SK-N-SH (cell line): ENCODE data around the gene EPB41L4B. TPM values are rescaled to one million over a fixed set of nuclear protein-coding genes. Genes with fewer than 3 reads are reported as not detected.

Experiments used
- CTCF ChIA-PET: fragments of 300-600, 350-600 bp; formaldehyde crosslinking; extraction: SDS; loops from one replicate; lab custom pipeline; 2021; lab: Yijun Ruan, JAX
- POLR2A ChIA-PET: fragments of 350-600 bp; sonication (Branson Sonifier 250); formaldehyde crosslinking; extraction: SDS; loops from one replicate; lab custom pipeline; 2020; ENCODE audit warnings: antibody characterized with exemption, inconsistent platforms; lab: Yijun Ruan, JAX
- DNase-seq: peaks from one replicate; pipeline ENCODE4 v3.0.0; 2012
- H2AFZ ChIP-seq: fragments of 200-600 bp; sonication (generic); 2 replicates; pipeline ENCODE4 v1.8.1; 2016; ENCODE audit warnings: antibody characterized with exemption, mild to moderate bottlenecking, low read depth
- H3F3A ChIP-seq: fragments of 200-600 bp; sonication (generic); replicated peaks from 2 replicates; pipeline ENCODE3; 2016; ENCODE audit warnings: antibody characterized with exemption, mild to moderate bottlenecking; ENCODE audit not compliant: insufficient read depth
- H3K27ac ChIP-seq, 2 experiments: fragments of 200-500 bp in 1 of 2; fragments of 200-600 bp in 1 of 2; sonication (Bioruptor generic) in 1 of 2; sonication (generic), shearing (Covaris generic) in 1 of 2; 2 replicates each; pipeline versions ENCODE4 v1.5.1 to v1.6.1; 2014 to 2016; ENCODE audit warnings: low read depth in 2 of 2, inconsistent platforms in 1 of 2, low read length in 1 of 2, mild to moderate bottlenecking in 1 of 2, mixed read lengths in 1 of 2
- H3K27me3 ChIP-seq: fragments of 200-600 bp; sonication (generic), shearing (Covaris generic); 2 replicates; pipeline ENCODE4 v1.6.1; 2016; ENCODE audit warnings: mixed run types; ENCODE audit not compliant: insufficient read depth
- H3K36me3 ChIP-seq, 2 experiments: fragments of 200-500 bp in 1 of 2; fragments of 200-600 bp in 1 of 2; sonication (Bioruptor generic) in 1 of 2; sonication (generic) in 1 of 2; replicated peaks in 1 of 2; 2 replicates each; pipeline versions ENCODE3 to v1.5.1; 2014 to 2016; ENCODE audit warnings: low read length in 1 of 2, mild to moderate bottlenecking in 1 of 2; ENCODE audit not compliant: insufficient read depth in 2 of 2, control insufficient read depth in 1 of 2
- H3K4me1 ChIP-seq, 2 experiments: fragments of 200-500 bp in 1 of 2; fragments of 200-600 bp in 1 of 2; sonication (Bioruptor generic) in 1 of 2; sonication (generic), shearing (Covaris generic) in 1 of 2; 2 replicates each; pipeline versions ENCODE4 v1.5.1 to v1.6.1; 2014 to 2016; ENCODE audit warnings: low read depth in 1 of 2, low read length in 1 of 2, mixed run types in 1 of 2; ENCODE audit not compliant: insufficient read depth in 2 of 2, control insufficient read depth in 1 of 2
- H3K4me2 ChIP-seq: fragments of 200-600 bp; sonication (generic), shearing (Covaris generic); 2 replicates; pipeline ENCODE4 v1.6.1; 2017; ENCODE audit warnings: mixed run types
- H3K4me3 ChIP-seq, 2 experiments: fragments of 200-500 bp in 1 of 2; fragments of 200-600 bp in 1 of 2; sonication (Bioruptor generic) in 1 of 2; sonication (generic), shearing (Covaris generic) in 1 of 2; 2 replicates each; pipeline versions ENCODE4 v1.5.1 to v1.8.1; 2014 to 2016; ENCODE audit warnings: low read depth in 2 of 2, inconsistent platforms in 1 of 2, low read length in 1 of 2, mild to moderate bottlenecking in 1 of 2, mixed read lengths in 1 of 2, moderate library complexity in 1 of 2
- H3K79me2 ChIP-seq: fragments of 200-600 bp; sonication (generic); 2 replicates; pipeline ENCODE4 v1.8.1; 2017; ENCODE audit warnings: mild to moderate bottlenecking; ENCODE audit not compliant: insufficient read depth
- H3K9ac ChIP-seq: fragments of 200-600 bp; sonication (generic); 2 replicates; pipeline ENCODE4 v1.6.1; 2017; ENCODE audit warnings: mixed run types
- H3K9me2 ChIP-seq: fragments of 200-600 bp; sonication (generic); 2 replicates; pipeline ENCODE4 v1.6.1; 2017; ENCODE audit warnings: mixed run types
- H3K9me3 ChIP-seq: fragments of 200-600 bp; sonication (generic); 2 replicates; pipeline ENCODE4 v1.6.1; 2017; ENCODE audit warnings: mixed run types, mild to moderate bottlenecking, moderate library complexity
- H4K20me1 ChIP-seq: fragments of 200-600 bp; sonication (generic); 2 replicates; pipeline ENCODE4 v1.6.1; 2017; ENCODE audit warnings: mild to moderate bottlenecking, mixed run types; ENCODE audit not compliant: insufficient read depth
- CTCF ChIP-seq: fragments of 200-600 bp; sonication (generic); IDR thresholded peaks from 2 replicates; pipeline ENCODE4 v1.6.1; 2017; ENCODE audit warnings: antibody characterized with exemption, mild to moderate bottlenecking, moderate library complexity
- FOSL2 ChIP-seq: IDR thresholded peaks from 2 replicates; pipeline ENCODE4 v1.4.0; 2012; ENCODE audit warnings: low read depth, mild to moderate bottlenecking, moderate library complexity, borderline replicate concordance
- FOXJ3 ChIP-seq: sonication (generic); formaldehyde crosslinking; IDR thresholded peaks from 2 replicates; pipeline ENCODE4 v1.5.1; 2020; ENCODE audit warnings: mild to moderate bottlenecking, missing genetic modification reagents
- IRF3 ChIP-seq: fragments of 150-350 bp; IDR thresholded peaks from 2 replicates; pipeline ENCODE4 v1.6.1; 2016; ENCODE audit warnings: mild to moderate bottlenecking, low read depth, low read length
- JUND ChIP-seq: IDR thresholded peaks from 2 replicates; pipeline ENCODE4 v1.4.0; 2012
- MAX ChIP-seq: IDR thresholded peaks from 2 replicates; pipeline ENCODE4 v1.4.0; 2012; ENCODE audit warnings: low read depth
- MEF2A ChIP-seq: IDR thresholded peaks from 2 replicates; pipeline ENCODE4 v1.4.0; 2012; ENCODE audit warnings: low read depth, borderline replicate concordance
- NFIC ChIP-seq: IDR thresholded peaks from 2 replicates; pipeline ENCODE4 v1.4.0; 2012; ENCODE audit warnings: borderline replicate concordance
- PBX3 ChIP-seq: IDR thresholded peaks from 2 replicates; pipeline ENCODE4; 2012
- RCOR1 ChIP-seq: fragments of 150-350 bp; IDR thresholded peaks from 2 replicates; pipeline ENCODE4 v1.6.1; 2017; ENCODE audit warnings: antibody characterized with exemption, low read length
- REST ChIP-seq: IDR thresholded peaks from 2 replicates; pipeline ENCODE4 v1.6.1; 2012; ENCODE audit warnings: mild to moderate bottlenecking, low read depth, low read length, moderate library complexity
- RXRA ChIP-seq: IDR thresholded peaks from 2 replicates; pipeline ENCODE4 v1.4.0; 2012; ENCODE audit warnings: low read depth, mild to moderate bottlenecking, borderline replicate concordance
- SMC3 ChIP-seq: IDR thresholded peaks from 2 replicates; pipeline ENCODE4 v1.6.1; 2012; ENCODE audit warnings: low read depth, low read length, improper control_type of control experiment
- USF1 ChIP-seq: IDR thresholded peaks from 2 replicates; pipeline ENCODE4 v1.4.0; 2012; ENCODE audit warnings: low read depth, borderline replicate concordance
- USF2 ChIP-seq: fragments of 150-350 bp; IDR thresholded peaks from 2 replicates; pipeline ENCODE4 v1.6.1; 2017; ENCODE audit warnings: antibody characterized with exemption, low read length, low read depth, borderline replicate concordance
- polyA plus RNA-seq, 3 experiments: library from polyadenylated mRNA; depleted of rRNA; stranded (reverse); fragments of >200 nt; gene quantifications; 2 replicates each; pipeline ENCODE4 v1.2.3, GENCODE V29; 2012

The EPB41L4B gene
- polyA plus RNA-seq, 1 of the 3 experiments (the other 2 are of a cell fraction) = 0.59 TPM

GRCh38 chr9:109286981-109287380 lies 33.9 kb downstream of the EPB41L4B start:
- TF ChIP-seq SMC3 = no peak
- TF ChIP-seq PBX3 = no peak
- no peak for TF ChIP-seq IRF3
- TF ChIP-seq MEF2A = no peak
- no peak for TF ChIP-seq NFIC
- no peak for TF ChIP-seq RXRA
- no peak for TF ChIP-seq USF1
- no peak for TF ChIP-seq USF2
- TF ChIP-seq RCOR1 = no peak
- no peak for TF ChIP-seq FOSL2
- TF ChIP-seq CTCF = no peak
- no peak for TF ChIP-seq FOXJ3 (CRISPR knock-in tag)
- no peak for TF ChIP-seq MAX
- TF ChIP-seq REST = no peak
- no peak for TF ChIP-seq JUND
- Histone ChIP-seq H3K36me3 (no peaks in the 10 kb centered on the region), H3K9me3 (no peaks in the 10 kb centered on the region), H3K27me3 (no peaks in the 10 kb centered on the region), H4K20me1 (no peaks in the 10 kb centered on the region), H3K4me1 (peaks cover 0 to 5% of the 10 kb centered on the region in 2 experiments; a peak in 1 of 4 replicates), H2AFZ (no peak overlapping the region), H3K79me2 (no peaks in the 10 kb centered on the region), H3F3A (no peaks in the 10 kb centered on the region), H3K4me2 (no peak overlapping the region), H3K9me2 (no peaks in the 10 kb centered on the region), H3K9ac (no peak overlapping the region), H3K4me3 (no peak overlapping the region), H3K27ac (no peak overlapping the region)
- no peak for DNase-seq
- ChIA-PET POLR2A (no interaction called here), CTCF (interaction anchor here (2.7 kb wide), 1 partner anchor 43 kb away, joined by 7 read pairs; no protein-coding TSS in a partner anchor)
